HCT116 (cell line): ENCODE measurements around the gene NHLRC3. TPM values are rescaled to one million over a fixed set of nuclear protein-coding genes. Genes with fewer than 3 reads are reported as not detected.

Experiments
- ATAC-seq: fragments of 200-7000 bp; cut with Tn5 transposase; 2 replicates; pipeline ENCODE4 v1.9.1; 2020; ENCODE audit warnings: mild to moderate bottlenecking, moderate library complexity
- BruUV-seq: library from RNA; stranded (reverse); fragments of 400-500 nt; replicated peaks from 2 replicates; lab custom pipeline; 2021; lab: Mats Ljungman, UMichigan
- CTCF ChIA-PET: fragments of 300-600 bp; sonication (Branson Sonifier 250); formaldehyde crosslinking; loops from one replicate; lab custom pipeline; 2021; ENCODE audit warnings: antibody characterized with exemption; lab: Charles Lee
- POLR2A ChIA-PET: fragments of 300-600, 350-600 bp; sonication (Branson Sonifier 250); formaldehyde crosslinking; loops from one replicate; lab custom pipeline; 2021; ENCODE audit warnings: antibody characterized with exemption; lab: Charles Lee
- RAD21 ChIA-PET, 2 experiments: fragments of 300-600 bp; sonication (Branson Sonifier 250); formaldehyde crosslinking; loops; one replicate each; lab custom pipeline; 2023; ENCODE audit warnings: low total read pairs in 2 of 2; ENCODE audit not compliant: uncharacterized antibody in 2 of 2, unreplicated experiment in 2 of 2, low non-redundant PET in 1 of 2; lab: Charles Lee
- DNase-seq: peaks from one replicate; pipeline ENCODE4 v3.0.0-alpha.2; 2010; ENCODE audit warnings: low read depth, low spot score
- H2AFZ ChIP-seq: fragments of 200-600 bp; shearing (Covaris generic), sonication (generic); 2 replicates; pipeline ENCODE4 v1.6.1; 2017; ENCODE audit warnings: low read depth, mixed run types, mixed read lengths, antibody characterized with exemption, low read length; ENCODE audit not compliant: poor library complexity, severe bottlenecking
- H3K27ac ChIP-seq: 2 replicates; pipeline ENCODE4 v1.5.1; 2012; ENCODE audit warnings: low read depth, low read length
- H3K27me3 ChIP-seq: fragments of 200-600 bp; sonication (generic); 2 replicates; pipeline ENCODE4 v1.6.1; 2016; ENCODE audit warnings: mixed run types, low read length, mixed read lengths; ENCODE audit not compliant: insufficient read depth
- H3K36me3 ChIP-seq, 2 experiments: fragments of 200-500 bp in 1 of 2; fragments of 200-600 bp in 1 of 2; sonication (Bioruptor generic) in 1 of 2; sonication (generic) in 1 of 2; 2 replicates each; pipeline versions ENCODE4 v1.5.1 to v1.6.1; 2014 to 2016; ENCODE audit warnings: low read length in 2 of 2, inconsistent platforms in 1 of 2, mixed read lengths in 1 of 2, mixed run types in 1 of 2; ENCODE audit not compliant: insufficient read depth in 2 of 2, control insufficient read depth in 1 of 2
- H3K4me1 ChIP-seq, 2 experiments: fragments of 200-600 bp in 1 of 2; sonication (generic) in 1 of 2; 2 replicates each; pipeline versions ENCODE4 v1.5.1 to v1.6.1; 2012 to 2017; ENCODE audit warnings: low read length in 2 of 2, inconsistent platforms in 1 of 2, mild to moderate bottlenecking in 1 of 2, mixed read lengths in 1 of 2, mixed run types in 1 of 2, moderate library complexity in 1 of 2; ENCODE audit not compliant: insufficient read depth in 2 of 2, control insufficient read depth in 1 of 2
- H3K4me2 ChIP-seq: fragments of 200-600 bp; sonication (generic); 2 replicates; pipeline ENCODE4 v1.6.1; 2017; ENCODE audit warnings: mixed run types, low read length, mixed read lengths
- H3K4me3 ChIP-seq, 2 experiments: fragments of 200-600 bp in 1 of 2; sonication (generic) in 1 of 2; replicated peaks in 1 of 2; 2 replicates each; pipeline ENCODE4 v1.5.1; 2011 to 2016; ENCODE audit warnings: low read length in 2 of 2, control low read depth in 1 of 2, low read depth in 1 of 2, mild to moderate bottlenecking in 1 of 2, mixed read lengths in 1 of 2, mixed run types in 1 of 2
- H3K79me2 ChIP-seq: fragments of 200-600 bp; sonication (generic); 2 replicates; pipeline ENCODE4 v1.6.1; 2017; ENCODE audit warnings: mild to moderate bottlenecking, mixed run types, low read length, moderate library complexity, mixed read lengths; ENCODE audit not compliant: insufficient read depth
- H3K9ac ChIP-seq: fragments of 200-600 bp; sonication (generic); 2 replicates; pipeline ENCODE4 v1.6.1; 2016; ENCODE audit warnings: low read length, mixed read lengths
- H3K9me2 ChIP-seq: fragments of 200-600 bp; sonication (generic), shearing (Covaris generic); 2 replicates; pipeline ENCODE4 v1.6.1; 2017; ENCODE audit warnings: mixed run types, mild to moderate bottlenecking, moderate library complexity; ENCODE audit not compliant: insufficient read depth
- H3K9me3 ChIP-seq, 2 experiments: fragments of 200-500 bp in 1 of 2; fragments of 200-600 bp in 1 of 2; sonication (Bioruptor generic) in 1 of 2; sonication (generic) in 1 of 2; 2 replicates each; pipeline ENCODE4 v1.6.1; 2014 to 2017; ENCODE audit warnings: low read length in 2 of 2, mixed read lengths in 2 of 2, inconsistent platforms in 1 of 2, low read depth in 1 of 2, mild to moderate bottlenecking in 1 of 2, mixed run types in 1 of 2, moderate library complexity in 1 of 2; ENCODE audit not compliant: control insufficient read depth in 1 of 2, insufficient read depth in 1 of 2
- H4K20me1 ChIP-seq: fragments of 200-600 bp; sonication (generic), shearing (Covaris generic); 2 replicates; pipeline ENCODE4 v1.6.1; 2017; ENCODE audit warnings: mixed run types, mild to moderate bottlenecking, moderate library complexity; ENCODE audit not compliant: insufficient read depth
- CBX3 ChIP-seq: IDR thresholded peaks from 2 replicates; pipeline ENCODE4 v1.6.1; 2012; ENCODE audit warnings: low read depth
- EGR1 ChIP-seq: IDR thresholded peaks from 2 replicates; pipeline ENCODE4 v1.6.1; 2012; ENCODE audit warnings: low read depth
- ELF1 ChIP-seq: IDR thresholded peaks from 2 replicates; pipeline ENCODE4 v1.6.1; 2012; ENCODE audit warnings: low read depth, borderline replicate concordance
- FOSL1 ChIP-seq: IDR thresholded peaks from 2 replicates; pipeline ENCODE4 v1.6.1; 2012; ENCODE audit warnings: low read depth
- JUND ChIP-seq: IDR thresholded peaks from 2 replicates; pipeline ENCODE4 v1.6.1; 2012
- POLR2A ChIP-seq: IDR thresholded peaks from 2 replicates; pipeline ENCODE4 v1.7.0; 2011; ENCODE audit warnings: borderline replicate concordance; ENCODE audit not compliant: insufficient read depth, insufficient read length; ENCODE audit errors: extremely low read depth
- POLR2AphosphoS5 ChIP-seq: IDR thresholded peaks from 2 replicates; pipeline ENCODE4 v1.6.1; 2011; ENCODE audit warnings: mild to moderate bottlenecking, low read depth, low read length, moderate library complexity
- RAD21 ChIP-seq: IDR thresholded peaks from 2 replicates; pipeline ENCODE4 v1.6.1; 2012; ENCODE audit warnings: low read depth, mild to moderate bottlenecking
- SP1 ChIP-seq: IDR thresholded peaks from 2 replicates; pipeline ENCODE4 v1.6.1; 2012; ENCODE audit warnings: low read depth
- YY1 ChIP-seq: IDR thresholded peaks from 2 replicates; pipeline ENCODE4 v1.6.1; 2011; ENCODE audit warnings: low read length, low read depth, moderate library complexity, mild to moderate bottlenecking; ENCODE audit not compliant: insufficient replicate concordance; ENCODE audit errors: extremely low read depth
- ZFX ChIP-seq: fragments of 450-650 bp; IDR thresholded peaks from 2 replicates; pipeline ENCODE4 v1.6.1; 2017
- ZNF274 ChIP-seq: fragments of 200-500 bp; sonication (Bioruptor generic); IDR thresholded peaks from 2 replicates; pipeline ENCODE4 v1.6.1; 2014; ENCODE audit warnings: mild to moderate bottlenecking, low read depth, low read length, inconsistent platforms
- intact Hi-C: fragments of 100-400 bp; cut with micrococcal nuclease; formaldehyde crosslinking; loops from 2 replicates; pipeline ENCODE4 v1.10.0; 2022
- total RNA-seq: library from RNA; stranded (reverse); gene quantifications from one replicate; pipeline ENCODE4 v1.2.1, GENCODE V29; 2021; ENCODE audit not compliant: unreplicated experiment
- TF ChIP-seq, protein P1 (sequence below): IDR thresholded peaks from 2 replicates; pipeline ENCODE4 v1.6.1; 2012
- TF ChIP-seq, protein P2 (sequence below): IDR thresholded peaks from 2 replicates; pipeline ENCODE4 v1.6.1; 2011; ENCODE audit warnings: mild to moderate bottlenecking, low read length, moderate library complexity; ENCODE audit not compliant: insufficient replicate concordance; ENCODE audit errors: extremely low read depth
- TF ChIP-seq, protein P3 (sequence below), 3 experiments: fragments of 200-600 bp in 1 of 3; sonication (generic) in 1 of 3; IDR thresholded peaks in 2 of 3; conservative IDR thresholded peaks in 1 of 3; 2 replicates each; pipeline ENCODE4 v1.5.1; 2012 to 2017; ENCODE audit warnings: low read depth in 2 of 3, low read length in 2 of 3, antibody characterized with exemption in 1 of 3, borderline replicate concordance in 1 of 3, control low read depth in 1 of 3, mild to moderate bottlenecking in 1 of 3, mixed read lengths in 1 of 3, mixed run types in 1 of 3, moderate library complexity in 1 of 3; ENCODE audit not compliant: insufficient read depth in 1 of 3

The NHLRC3 gene
- total RNA-seq, 1 experiment from 2014 or later = 7.2 TPM

DNA sequence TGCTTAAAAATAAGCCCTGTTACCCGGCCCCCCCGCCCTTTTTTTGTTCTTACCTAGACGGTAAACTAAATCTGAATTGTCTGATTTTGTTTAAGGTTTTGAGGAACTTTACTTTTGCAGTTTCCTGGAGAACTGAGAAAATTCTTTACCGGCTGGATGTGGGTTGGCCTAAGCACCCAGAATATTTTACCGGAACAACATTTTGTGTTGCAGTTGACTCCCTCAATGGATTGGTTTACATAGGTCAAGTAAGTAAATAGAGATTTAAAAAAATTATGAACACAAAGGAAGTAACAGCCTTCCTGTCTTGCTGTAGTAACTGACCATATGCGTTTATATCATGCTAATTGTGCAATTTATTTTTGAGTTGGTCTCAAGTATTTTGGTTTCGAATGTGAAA, 785 bp downstream of the NHLRC3 start:
- RAD21 ChIA-PET = no interaction called here

DNA sequence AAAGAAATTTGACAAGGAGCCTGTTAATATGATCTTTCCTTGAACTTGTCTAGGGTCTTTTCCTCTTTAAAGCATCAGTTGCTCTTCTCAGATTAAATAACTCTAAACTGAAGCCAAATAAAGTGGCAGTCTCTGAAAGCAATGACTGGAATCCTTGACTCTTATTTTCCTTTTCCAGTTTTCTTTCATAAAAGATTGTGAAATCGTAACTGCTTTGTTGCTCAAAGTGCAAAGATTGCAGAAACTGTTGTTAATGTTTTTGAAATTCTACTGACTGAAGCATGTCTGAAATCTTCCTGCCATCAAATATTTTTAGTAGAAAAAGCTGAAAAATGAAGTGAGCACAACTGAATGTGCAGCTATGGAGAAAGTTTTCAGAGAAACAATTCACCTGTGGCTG, 1.9 kb downstream of the NHLRC3 start:
- no peak for ATAC-seq
- Histone ChIP-seq H3K27ac (no peak overlapping the region), H3K9me3 (no peaks in the 10 kb centered on the region), H3K36me3 (no peaks in the 10 kb centered on the region), H3K9ac (no peak overlapping the region), H3K79me2 (peaks cover 28% of the 10 kb centered on the region), H4K20me1 (no peaks in the 10 kb centered on the region), H3K4me1 (peaks cover 0 to 25% of the 10 kb centered on the region in 2 experiments; a peak in 3 of 4 replicates), H3K4me3 (no peak overlapping the region), H3K4me2 (no peak overlapping the region), H3K9me2 (no peaks in the 10 kb centered on the region), H2AFZ (no peak overlapping the region), H3K27me3 (no peaks in the 10 kb centered on the region)
- ChIA-PET CTCF (no interaction called here), RAD21 (no interaction called here), POLR2A (no interaction called here)
- BruUV-seq = no TSS peak
- no peak for DNase-seq
- intact Hi-C loops = no loop called here
- TF ChIP-seq YY1 (no peak), CBX3 (no peak), EGR1 (no peak), POLR2A (no peak), JUND (no peak), ELF1 (no peak), RAD21 (no peak), FOSL1 (no peak), POLR2AphosphoS5 (no peak), ZFX (no peak)
- TF ChIP-seq, protein P1, sequence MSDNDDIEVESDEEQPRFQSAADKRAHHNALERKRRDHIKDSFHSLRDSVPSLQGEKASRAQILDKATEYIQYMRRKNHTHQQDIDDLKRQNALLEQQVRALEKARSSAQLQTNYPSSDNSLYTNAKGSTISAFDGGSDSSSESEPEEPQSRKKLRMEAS = no peak
- TF ChIP-seq, protein P2, sequence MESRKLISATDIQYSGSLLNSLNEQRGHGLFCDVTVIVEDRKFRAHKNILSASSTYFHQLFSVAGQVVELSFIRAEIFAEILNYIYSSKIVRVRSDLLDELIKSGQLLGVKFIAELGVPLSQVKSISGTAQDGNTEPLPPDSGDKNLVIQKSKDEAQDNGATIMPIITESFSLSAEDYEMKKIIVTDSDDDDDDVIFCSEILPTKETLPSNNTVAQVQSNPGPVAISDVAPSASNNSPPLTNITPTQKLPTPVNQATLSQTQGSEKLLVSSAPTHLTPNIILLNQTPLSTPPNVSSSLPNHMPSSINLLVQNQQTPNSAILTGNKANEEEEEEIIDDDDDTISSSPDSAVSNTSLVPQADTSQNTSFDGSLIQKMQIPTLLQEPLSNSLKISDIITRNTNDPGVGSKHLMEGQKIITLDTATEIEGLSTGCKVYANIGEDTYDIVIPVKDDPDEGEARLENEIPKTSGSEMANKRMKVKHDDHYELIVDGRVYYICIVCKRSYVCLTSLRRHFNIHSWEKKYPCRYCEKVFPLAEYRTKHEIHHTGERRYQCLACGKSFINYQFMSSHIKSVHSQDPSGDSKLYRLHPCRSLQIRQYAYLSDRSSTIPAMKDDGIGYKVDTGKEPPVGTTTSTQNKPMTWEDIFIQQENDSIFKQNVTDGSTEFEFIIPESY = no peak
- TF ChIP-seq, protein P3, sequence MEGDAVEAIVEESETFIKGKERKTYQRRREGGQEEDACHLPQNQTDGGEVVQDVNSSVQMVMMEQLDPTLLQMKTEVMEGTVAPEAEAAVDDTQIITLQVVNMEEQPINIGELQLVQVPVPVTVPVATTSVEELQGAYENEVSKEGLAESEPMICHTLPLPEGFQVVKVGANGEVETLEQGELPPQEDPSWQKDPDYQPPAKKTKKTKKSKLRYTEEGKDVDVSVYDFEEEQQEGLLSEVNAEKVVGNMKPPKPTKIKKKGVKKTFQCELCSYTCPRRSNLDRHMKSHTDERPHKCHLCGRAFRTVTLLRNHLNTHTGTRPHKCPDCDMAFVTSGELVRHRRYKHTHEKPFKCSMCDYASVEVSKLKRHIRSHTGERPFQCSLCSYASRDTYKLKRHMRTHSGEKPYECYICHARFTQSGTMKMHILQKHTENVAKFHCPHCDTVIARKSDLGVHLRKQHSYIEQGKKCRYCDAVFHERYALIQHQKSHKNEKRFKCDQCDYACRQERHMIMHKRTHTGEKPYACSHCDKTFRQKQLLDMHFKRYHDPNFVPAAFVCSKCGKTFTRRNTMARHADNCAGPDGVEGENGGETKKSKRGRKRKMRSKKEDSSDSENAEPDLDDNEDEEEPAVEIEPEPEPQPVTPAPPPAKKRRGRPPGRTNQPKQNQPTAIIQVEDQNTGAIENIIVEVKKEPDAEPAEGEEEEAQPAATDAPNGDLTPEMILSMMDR (IDR thresholded peaks at IDR 0.05 in 2 of 3, conservative IDR thresholded peaks at IDR 0.05 in 1 of 3; ENCODE audit: borderline replicate concordance in 1 of 3, insufficient read depth in 1 of 3, low read depth in 2 of 3, low read length in 2 of 3) = no peak

More for the DNA sequence above, 785 bp downstream of the NHLRC3 start:
- Histone ChIP-seq H3K9me3 (no peaks in the 10 kb centered on the region), H3K9ac (peak overlapping the region; percentile 73), H3K9me2 (no peaks in the 10 kb centered on the region), H3K4me2 (peak overlapping the region; percentile 99), H3K27ac (no peak overlapping the region), H3K79me2 (peaks cover 40% of the 10 kb centered on the region), H4K20me1 (no peaks in the 10 kb centered on the region), H3K27me3 (no peaks in the 10 kb centered on the region), H3K4me1 (peaks cover 0 to 26% of the 10 kb centered on the region in 2 experiments; a peak in 3 of 4 replicates), H3K4me3 (peak overlapping the region; percentile 89 to 90), H2AFZ (no peak overlapping the region), H3K36me3 (no peaks in the 10 kb centered on the region)
- POLR2A ChIA-PET = no interaction called here
- no TSS peak for BruUV-seq
- no peak for DNase-seq
- CTCF ChIA-PET = no interaction called here
- intact Hi-C loops = no loop called here
- TF ChIP-seq JUND (no peak), SP1 (no peak), ZNF274 (no peak)
- ATAC-seq = no peak
